Measurements from ENCODE around the gene ELL2. TPM values are rescaled to one million over a fixed set of nuclear protein-coding genes. Genes with fewer than 3 reads are reported as not detected.

Gene ELL2
- total and polyA plus RNA-seq, 2 of the 13 experiments (the other 11 are each of a cell fraction or from before 2014, with no cell fraction given), result 78.9 to 97.1 TPM

DNA sequence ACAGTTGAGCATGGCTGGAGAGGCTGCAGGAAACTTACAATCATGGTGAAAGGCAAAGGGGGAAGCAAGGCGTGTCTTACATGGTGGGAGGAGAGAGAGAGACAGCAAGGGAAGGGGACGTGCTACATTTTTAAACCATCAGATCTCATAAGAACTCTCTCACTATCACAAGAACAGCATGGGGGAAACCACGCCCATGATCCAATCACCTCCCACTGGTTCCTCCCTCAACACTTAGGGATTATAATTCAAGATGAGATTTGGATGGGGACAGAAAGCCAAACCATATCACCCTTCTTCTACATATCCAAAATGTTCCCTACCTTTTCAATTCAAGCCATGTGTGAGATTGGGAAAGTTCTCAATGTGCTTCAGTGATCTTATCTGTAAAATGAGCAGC is 116.3 kb downstream of the ELL2 start:
- H3K27ac ChIP-seq (ENCODE audit: extremely low read length, insufficient read depth, low read length), result no peak overlapping the region
- peaks cover 52% of the 10 kb centered on the region for H3K4me1 ChIP-seq (ENCODE audit: insufficient read depth, low read length)
- in situ Hi-C loops (cut with HindIII; ENCODE audit: extremely low pct_ligation_motif_present, low pct_unique_long_range_greater_than_20kb) (loop anchor here (5.0 to 25.0 kb wide), 3 partner anchors 68 to 558 kb away; partner anchors contain the start of genes ARSK, MCTP1 and SKIC3), intact Hi-C loops (cut with micrococcal nuclease; ENCODE audit: unreplicated experiment) (loop anchor here (5.0 to 10.0 kb wide), 3 partner anchors 33 to 881 kb away; partner anchors contain the start of genes ARSK and SKIC3)
- ATAC-seq, result no peak
- H3K9ac ChIP-seq (ENCODE audit: insufficient read depth, low read depth, low read length), result no peak overlapping the region
- H3K4me2 ChIP-seq (ENCODE audit: low read depth, low read length), result no peak overlapping the region
- no peak for FAIRE-seq
- no peaks in the 10 kb centered on the region for H4K20me1 ChIP-seq (ENCODE audit: insufficient read depth, low read length)
- no peaks in the 10 kb centered on the region for H3K79me2 ChIP-seq (ENCODE audit: insufficient read depth, low read length)
- no TSS peak for BruUV-seq (replicated peaks)
- WGBS (ENCODE audit: low lambda C conversion rate), result 82% methylated on average over 3 of the region's 3 CpGs
- no peaks in the 10 kb centered on the region for H3K36me3 ChIP-seq (replicated peaks in 1 of 2; ENCODE audit: control insufficient read depth in 1 of 2, insufficient read depth in 2 of 2, low read length in 2 of 2)
- H2AFZ ChIP-seq (ENCODE audit: low read length), result no peak overlapping the region
- CTCF ChIA-PET (ENCODE audit: low intra/inter-chr PET ratio, low total read pairs), result interaction anchor here (4.4 kb wide), 1 partner anchor 64 kb away, joined by 73 read pairs; no protein-coding TSS in a partner anchor
- H3K9me3 ChIP-seq (ENCODE audit: low read length), result no peaks in the 10 kb centered on the region
- TF ChIP-seq NAIF1 (CRISPR knock-in tag; IDR thresholded peaks at IDR 0.05; ENCODE audit: borderline replicate concordance), result no peak
- no peaks in the 10 kb centered on the region for H3K27me3 ChIP-seq (ENCODE audit: control insufficient read depth in 1 of 2, insufficient read depth in 2 of 2, low read length in 2 of 2)
- POLR2A ChIA-PET, result no interaction called here
- DNase-seq (ENCODE audit: low spot score), result no peak
- H3K4me3 ChIP-seq (replicated peaks in 1 of 3; ENCODE audit: insufficient read depth in 1 of 3, low read depth in 2 of 3, low read length in 3 of 3), result no peak overlapping the region

DNA sequence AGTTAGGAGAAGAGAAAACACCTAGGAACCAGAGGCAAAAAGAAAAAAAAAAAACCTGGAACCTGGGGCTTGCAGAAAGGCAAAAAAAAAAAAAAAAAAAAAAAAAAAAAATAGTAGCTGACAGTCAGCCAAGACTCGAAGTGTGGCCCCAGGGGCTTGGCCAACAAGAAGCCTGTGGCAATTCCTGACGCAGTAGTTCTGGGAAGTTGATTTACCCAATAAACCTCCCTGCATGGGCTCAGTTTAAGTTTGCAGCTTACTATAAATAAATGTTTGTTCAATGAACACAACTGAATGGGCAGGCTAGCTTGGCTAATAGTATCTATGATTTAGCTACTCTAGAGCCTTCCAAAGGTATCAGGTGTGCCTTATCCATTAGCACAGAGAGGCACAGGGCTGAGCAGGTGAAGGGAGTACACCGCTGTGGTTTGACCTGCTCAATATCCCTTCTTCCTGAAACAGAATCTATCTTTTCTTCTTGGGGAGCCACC is 117.9 kb downstream of the ELL2 start:
- Histone ChIP-seq H3K4me2 (ENCODE audit: low read depth, low read length) (no peak overlapping the region), H3K27me3 (ENCODE audit: control insufficient read depth in 1 of 2, insufficient read depth in 2 of 2, low read length in 2 of 2) (no peaks in the 10 kb centered on the region), H3K36me3 (replicated peaks in 1 of 2; ENCODE audit: control insufficient read depth in 1 of 2, insufficient read depth in 2 of 2, low read length in 2 of 2) (no peaks in the 10 kb centered on the region), H3K4me1 (ENCODE audit: insufficient read depth, low read length) (peaks cover 59% of the 10 kb centered on the region), H4K20me1 (ENCODE audit: insufficient read depth, low read length) (no peaks in the 10 kb centered on the region), H3K79me2 (ENCODE audit: insufficient read depth, low read length) (no peaks in the 10 kb centered on the region), H3K9ac (ENCODE audit: insufficient read depth, low read depth, low read length) (no peak overlapping the region), H3K27ac (ENCODE audit: extremely low read length, insufficient read depth, low read length) (no peak overlapping the region), H3K9me3 (ENCODE audit: low read length) (no peaks in the 10 kb centered on the region), H3K4me3 (replicated peaks in 1 of 3; ENCODE audit: insufficient read depth in 1 of 3, low read depth in 2 of 3, low read length in 3 of 3) (no peak overlapping the region), H2AFZ (ENCODE audit: low read length) (no peak overlapping the region)
- WGBS (ENCODE audit: low lambda C conversion rate), result 66% methylated on average over 3 of the region's 3 CpGs
- ChIA-PET POLR2A (interaction anchor here (0.7 to 2.3 kb wide), 7 partner anchors 9 to 197 kb away, joined by 3 to 23 read pairs (median 3); partner anchors contain the start of genes GLRX and RFESD), CTCF (ENCODE audit: low intra/inter-chr PET ratio, low total read pairs) (interaction anchor here (1.5 to 1.8 kb wide), 2 partner anchors 9 to 63 kb away, joined by 8 to 11 read pairs; no protein-coding TSS in a partner anchor)
- no peak for TF ChIP-seq MXD4 (CRISPR knock-in tag; IDR thresholded peaks at IDR 0.05)
- no peak for TF ChIP-seq RERE (CRISPR knock-in tag; IDR thresholded peaks at IDR 0.05; ENCODE audit: low read depth)
- TF ChIP-seq MZF1 (CRISPR knock-in tag; IDR thresholded peaks at IDR 0.05; ENCODE audit: borderline replicate concordance), result no peak
- no peak for TF ChIP-seq CENPX (CRISPR knock-in tag; IDR thresholded peaks at IDR 0.05)
- no peak for TF ChIP-seq ZNF296 (CRISPR knock-in tag; conservative IDR thresholded peaks at IDR 0.05)
- no peak for TF ChIP-seq ZNF160 (CRISPR knock-in tag; IDR thresholded peaks at IDR 0.05)
- TF ChIP-seq FOSL1 (CRISPR knock-in tag; IDR thresholded peaks at IDR 0.05; ENCODE audit: borderline replicate concordance), result no peak
- TF ChIP-seq ZNF20 (CRISPR knock-in tag; IDR thresholded peaks at IDR 0.05), result no peak
- TF ChIP-seq ZNF292 (CRISPR knock-in tag; IDR thresholded peaks at IDR 0.05; ENCODE audit: borderline replicate concordance, low read depth), result no peak
- TF ChIP-seq ETV6 (CRISPR knock-in tag; conservative IDR thresholded peaks at IDR 0.05), result no peak
- no peak for TF ChIP-seq RNF2 (conservative IDR thresholded peaks at IDR 0.05; ENCODE audit: low read depth)
- no peak for TF ChIP-seq ZMYM3 (CRISPR knock-in tag; IDR thresholded peaks at IDR 0.05)
- no peak for TF ChIP-seq ZNF547 (CRISPR knock-in tag; IDR thresholded peaks at IDR 0.05)
- intact Hi-C loops (cut with micrococcal nuclease; ENCODE audit: unreplicated experiment) (loop anchor here (1.0 to 10.0 kb wide), 5 partner anchors 21 to 879 kb away; partner anchors contain the start of genes ARSK, GLRX and SKIC3), in situ Hi-C loops (cut with HindIII; ENCODE audit: extremely low pct_ligation_motif_present, low pct_unique_long_range_greater_than_20kb) (loop anchor here (5.0 to 25.0 kb wide), 3 partner anchors 201 to 556 kb away; partner anchors contain the start of genes ARSK, MCTP1 and SKIC3)
- ATAC-seq, result no peak
- no peak for FAIRE-seq
- DNase-seq (ENCODE audit: low spot score), result no peak
- BruUV-seq (replicated peaks), result no TSS peak

Measured in HepG2 (cell line).